ENCODE results near the gene NRL. TPM values are rescaled to one million over a fixed set of nuclear protein-coding genes. Genes with fewer than 3 reads are reported as not detected.

Gene NRL
- total RNA-seq, 1 experiment from 2014 or later: 4.5 TPM

DNA sequence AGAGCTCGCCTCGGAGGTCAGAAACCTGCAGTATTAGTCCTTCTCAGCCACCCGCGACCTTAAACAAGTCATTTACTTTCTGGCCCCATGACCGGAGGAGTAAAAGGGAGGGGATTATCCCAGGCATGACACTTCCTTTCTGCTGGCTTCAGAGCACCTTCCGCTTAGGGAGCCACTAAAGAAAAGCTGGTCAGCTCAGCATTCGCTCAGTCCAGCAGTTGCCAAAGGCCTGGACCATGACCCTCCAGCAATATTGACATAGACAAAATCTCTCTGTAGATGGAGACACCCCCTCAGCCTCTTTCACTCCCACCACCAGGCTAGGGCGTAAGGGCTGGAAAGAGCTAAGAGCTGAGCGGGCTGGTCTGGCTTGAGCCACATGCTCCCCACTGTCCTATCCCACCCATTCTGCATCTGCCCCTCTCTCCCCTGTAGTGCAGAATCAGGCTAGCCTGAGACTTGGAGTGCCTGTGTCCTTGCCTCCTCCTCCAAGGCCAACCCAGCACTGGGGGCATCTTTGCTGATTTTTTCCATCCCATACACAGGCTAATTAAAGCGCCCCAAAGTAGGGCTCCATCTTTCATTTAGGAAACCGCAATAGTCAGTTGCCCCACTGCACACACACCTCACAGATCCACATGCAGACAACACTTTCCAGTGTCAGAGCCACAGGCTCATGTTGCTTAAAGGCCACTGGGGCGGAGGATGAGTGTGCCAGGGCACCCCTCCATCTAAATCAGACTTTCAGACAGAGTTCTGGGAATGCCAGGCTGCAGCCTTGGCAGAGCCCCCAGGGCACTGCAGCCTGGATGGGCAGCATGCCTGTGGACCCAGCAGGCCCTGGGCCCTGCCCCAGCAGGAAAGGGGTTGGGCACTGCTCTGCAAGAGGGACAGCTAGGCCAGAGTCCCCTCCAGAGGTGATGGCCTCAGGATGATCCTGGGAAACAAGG lies 47.3 kb downstream of the NRL start:
- DNase-seq (ENCODE audit: low spot score): no peak

- DNase-seq (ENCODE audit: low spot score): no peak
Measured at GRCh38 chr14:24066496-24067132, 48.1 kb downstream of the NRL start.

DNA sequence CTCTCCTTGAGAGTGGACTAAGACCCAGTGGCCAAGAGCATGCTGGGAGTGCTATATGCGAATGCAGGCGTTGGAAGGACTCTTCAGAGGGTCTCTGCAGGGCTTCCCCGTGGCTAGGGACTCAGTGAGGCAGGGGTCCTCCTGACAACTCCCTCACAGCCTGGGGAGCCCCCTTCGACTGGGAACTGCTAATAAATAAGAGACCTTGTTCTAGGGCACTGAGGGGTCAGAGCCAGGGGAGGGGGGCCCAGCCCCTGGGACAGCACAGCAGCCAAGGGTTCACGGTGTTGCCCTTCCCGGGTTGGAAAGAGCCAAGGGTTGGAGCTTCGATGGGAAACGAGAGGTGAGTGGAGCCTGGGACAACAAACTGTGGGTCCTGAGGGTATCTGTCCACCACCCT lies 49.3 kb downstream of the NRL start:
- no peak for DNase-seq (ENCODE audit: low spot score)

DNA sequence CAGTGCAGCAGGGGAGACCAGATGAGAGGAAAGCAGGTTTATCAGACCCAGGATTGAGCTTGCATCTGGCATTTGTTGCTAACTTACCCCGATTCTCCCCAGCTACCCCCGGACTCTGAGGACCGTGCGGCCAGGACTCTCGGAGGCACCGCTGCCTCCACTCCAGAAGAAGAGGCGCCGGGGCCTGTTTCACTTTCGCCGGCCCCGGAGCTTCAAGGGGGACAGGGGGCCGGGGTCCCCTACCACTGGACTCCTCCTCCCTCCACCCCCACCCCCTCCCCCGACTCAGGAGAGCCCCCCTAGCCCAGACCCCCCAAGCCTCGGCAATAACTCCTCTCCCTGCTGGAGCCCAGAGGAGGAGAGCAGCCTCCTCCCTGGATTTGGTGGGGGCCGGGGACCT lies 49.9 kb downstream of the NRL start:
- DNase-seq (ENCODE audit: low spot score): no peak

GRCh38 chr14:24064091-24064795 lies 50.5 kb downstream of the NRL start:
- no peak for DNase-seq (ENCODE audit: low spot score)

GRCh38 chr14:24063263-24063836 lies 51.4 kb downstream of the NRL start:
- DNase-seq (ENCODE audit: low spot score): no peak

DNA sequence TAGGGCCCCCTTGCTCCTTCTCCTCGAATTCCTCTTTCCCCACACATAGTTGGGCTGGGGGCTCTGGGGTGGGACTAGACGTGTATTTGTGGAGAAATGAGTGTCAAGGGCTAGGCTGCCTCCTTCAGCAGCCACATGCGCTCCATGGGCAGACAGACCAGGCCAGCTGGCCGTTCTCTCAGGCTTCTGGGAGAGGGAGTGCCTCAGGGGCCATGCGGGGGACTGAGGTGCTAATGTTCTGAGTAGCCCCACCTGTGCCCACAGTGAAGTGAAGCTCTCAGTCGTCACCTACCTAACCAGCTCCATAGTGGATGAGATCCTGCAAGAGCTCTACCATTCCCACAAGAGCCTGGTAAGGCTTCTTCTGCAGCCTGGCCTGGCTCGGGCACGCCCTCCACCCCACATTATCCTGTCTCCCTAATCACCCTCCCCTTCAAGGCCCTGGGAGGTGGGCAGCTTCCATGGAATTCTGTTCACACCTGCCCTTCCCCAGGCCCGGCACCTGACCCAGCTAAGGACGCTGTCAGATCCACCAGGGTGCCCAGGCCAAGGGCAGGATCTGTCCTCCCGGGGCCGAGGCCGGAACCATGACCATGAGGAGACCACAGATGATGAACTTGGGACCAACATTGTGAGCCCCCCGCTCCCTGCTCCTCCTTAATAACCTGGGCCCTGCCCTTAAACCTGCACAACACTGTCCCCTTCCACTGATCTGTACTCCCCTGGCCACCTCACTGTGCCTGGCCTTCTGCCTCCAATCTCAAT lies 52.4 kb downstream of the NRL start:
- no peak for DNase-seq (ENCODE audit: low spot score)

GRCh38 chr14:24060984-24061913 lies 53.5 kb downstream of the NRL start:
- DNase-seq (ENCODE audit: low spot score): no peak

DNA sequence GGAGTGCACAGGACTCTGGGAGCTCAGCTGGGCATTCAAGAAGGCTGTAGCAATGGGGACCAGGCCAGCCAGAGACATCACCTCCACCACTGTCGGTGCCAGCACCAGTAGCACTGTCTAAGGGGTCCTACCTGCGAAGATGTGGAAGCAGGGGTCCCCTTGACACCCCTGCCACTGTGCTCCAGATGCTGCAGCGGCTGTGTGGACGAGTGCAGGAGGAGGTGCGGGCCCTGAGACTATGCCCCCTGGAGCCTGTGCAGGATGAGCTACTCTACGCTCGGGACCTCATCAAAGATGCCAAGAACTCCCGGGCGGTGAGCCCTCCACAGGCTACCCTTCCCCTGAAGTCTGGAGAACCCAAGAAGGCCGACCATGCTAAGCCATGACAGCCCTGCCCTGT lies 54.3 kb downstream of the NRL start:
- DNase-seq (ENCODE audit: low spot score): no peak

- no peak for DNase-seq (ENCODE audit: low spot score)
Measured at GRCh38 chr14:24059841-24060388, 54.8 kb downstream of the NRL start.

- DNase-seq (ENCODE audit: low spot score): no peak
Measured at GRCh38 chr14:24058951-24059475, 55.7 kb downstream of the NRL start.

GRCh38 chr14:24058260-24058950 lies 56.3 kb downstream of the NRL start:
- DNase-seq (ENCODE audit: low spot score): peak; percentile 73

- DNase-seq (ENCODE audit: low spot score): no peak
Measured at GRCh38 chr14:24057867-24058259, 56.9 kb downstream of the NRL start.

DNA sequence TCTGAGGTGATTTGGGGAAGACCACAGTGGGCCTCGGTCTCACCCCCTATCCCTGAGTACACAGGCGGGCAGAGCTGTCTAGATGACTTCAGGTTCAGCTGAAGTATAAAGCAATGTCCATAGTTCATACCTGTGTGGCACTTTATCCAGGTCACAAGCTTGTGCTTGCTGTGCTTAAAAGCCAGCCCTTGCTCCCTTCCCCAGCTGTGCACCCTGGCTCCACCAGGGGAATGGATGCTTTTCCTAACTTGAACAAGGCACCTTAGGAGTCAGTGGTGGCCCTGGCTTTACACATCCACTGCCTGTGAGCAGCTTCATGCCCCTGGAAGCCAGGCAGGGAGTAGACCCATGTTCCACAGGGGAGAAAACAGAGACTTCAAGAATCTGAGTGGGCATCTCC lies 57.5 kb downstream of the NRL start:
- DNase-seq (ENCODE audit: low spot score): no peak

DNA sequence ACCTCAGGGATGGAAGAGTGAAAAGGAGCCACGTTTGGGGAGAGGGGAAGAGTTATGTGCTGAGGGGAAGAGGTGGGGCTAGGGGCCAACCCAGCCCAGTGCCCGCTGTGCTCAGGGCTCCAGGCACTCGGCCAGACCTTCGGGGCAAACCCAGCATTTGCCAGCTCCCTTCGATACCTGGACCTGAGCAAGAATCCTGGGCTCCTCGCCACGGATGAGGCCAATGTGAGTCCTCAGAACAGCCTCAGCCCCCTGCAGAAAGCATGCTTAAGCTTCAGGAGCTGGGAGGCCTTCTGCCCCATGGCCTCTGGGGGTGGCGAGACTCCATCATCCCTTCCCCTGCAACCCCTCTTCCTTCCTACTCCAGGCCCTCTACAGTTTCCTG lies 58.0 kb downstream of the NRL start:
- no peak for DNase-seq (ENCODE audit: low spot score)

DNA sequence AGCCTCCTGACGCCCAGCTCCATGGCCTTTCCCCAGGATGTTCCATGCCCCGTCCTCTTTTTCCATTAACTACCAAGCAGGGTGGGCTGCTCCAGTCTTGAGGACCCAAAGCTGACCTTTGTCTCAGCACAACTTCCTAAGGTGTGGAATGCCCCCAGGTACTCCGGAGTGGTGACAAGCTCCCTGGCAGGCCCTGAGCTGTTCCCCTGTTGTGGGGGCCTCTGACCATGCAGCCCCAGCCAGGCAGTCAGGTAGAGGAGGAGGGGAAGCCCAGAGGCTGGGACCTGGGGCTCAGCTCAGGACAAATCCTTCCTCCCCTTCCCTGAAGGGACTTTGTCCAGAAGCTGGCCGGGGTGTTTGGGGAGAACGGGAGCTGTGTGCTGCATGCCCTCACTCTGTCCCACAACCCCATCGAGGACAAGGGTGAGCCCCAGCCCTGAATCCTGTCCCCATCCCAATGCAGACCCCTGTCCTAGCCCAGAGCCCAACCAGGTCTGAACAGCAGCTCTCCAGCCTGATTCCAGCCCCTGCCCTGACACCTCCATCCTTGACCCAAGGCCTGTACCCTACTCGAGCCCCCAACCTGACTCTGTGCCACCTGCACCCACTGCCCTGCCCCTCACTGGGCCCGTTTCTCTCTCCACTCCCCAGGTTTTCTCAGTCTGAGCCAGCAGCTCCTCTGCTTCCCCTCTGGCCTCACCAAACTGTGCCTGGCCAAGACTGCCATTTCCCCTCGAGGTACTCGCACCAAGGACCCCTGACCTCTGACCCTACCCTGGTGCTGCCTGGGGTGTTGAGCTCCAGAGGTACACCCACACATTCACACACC lies 58.6 kb downstream of the NRL start:
- no peak for DNase-seq (ENCODE audit: low spot score)

- no peak for DNase-seq (ENCODE audit: low spot score)
Measured at GRCh38 chr14:24054646-24055045, 60.1 kb downstream of the NRL start.

DNA sequence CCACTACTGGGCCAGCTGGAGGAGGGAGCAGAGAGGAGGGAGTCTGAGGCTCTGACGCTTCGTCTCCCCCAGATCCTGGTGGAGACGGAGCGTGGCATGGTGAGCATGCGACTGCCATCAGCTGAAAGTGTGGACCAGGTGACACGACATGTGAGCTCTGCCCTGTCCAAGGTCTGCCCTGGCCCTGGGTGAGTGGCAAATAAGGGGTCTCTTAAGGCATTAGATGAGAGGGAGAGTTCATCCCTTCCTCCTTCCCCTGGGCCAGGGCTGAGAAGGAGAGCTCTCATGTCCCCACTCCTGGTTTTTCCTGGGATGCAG lies 60.5 kb downstream of the NRL start:
- no peak for DNase-seq (ENCODE audit: low spot score)

Data from HT-29 (cell line).